GM13976 (cell line): ENCODE data around the gene ADTRP.
"Not testable (repeated sequence)": the region's sequence is repeated elsewhere in the genome, so short reads cannot be mapped to it uniquely, and the experiment has no call there.

Experiments
- DNase-seq: peaks from one replicate; pipeline ENCODE4 v3.0.0; 2012; ENCODE audit warnings: low spot score
- CTCF ChIP-seq: IDR thresholded peaks from 2 replicates; pipeline ENCODE4 v1.5.1; 2012; ENCODE audit warnings: borderline replicate concordance, mild to moderate bottlenecking; ENCODE audit not compliant: insufficient read depth; ENCODE audit errors: extremely low read depth, missing control alignments, control extremely low read depth
- in situ Hi-C: fragments of 300-500 bp; cut with MboI; formaldehyde crosslinking; loops from one replicate; pipeline ENCODE4 v1.12.0; 2022; ENCODE audit warnings: low sequenced_read_pairs, mixed read lengths, inconsistent platforms; ENCODE audit not compliant: unreplicated experiment

ADTRP gene

GRCh38 chr6:11702089-11702488 is 76.5 kb downstream of the ADTRP start:
- no peak for DNase-seq
- in situ Hi-C loops: loop anchor here (25.0 kb wide), 1 partner anchor 310 kb away; the partner anchor contains the start of gene HIVEP1
- no peak for TF ChIP-seq CTCF

GRCh38 chr6:11701573-11701972 is 77.0 kb downstream of the ADTRP start:
- DNase-seq: no peak

GRCh38 chr6:11700118-11700718 is 78.4 kb downstream of the ADTRP start:
- no peak for TF ChIP-seq CTCF
- DNase-seq: no peak
- in situ Hi-C loops: loop anchor here (25.0 kb wide), 1 partner anchor 312 kb away; the partner anchor contains the start of gene HIVEP1

More at GRCh38 chr6:11701573-11701972, 77.0 kb downstream of the ADTRP start:
- no peak for TF ChIP-seq CTCF
- in situ Hi-C loops: loop anchor here (25.0 kb wide), 1 partner anchor 311 kb away; the partner anchor contains the start of gene HIVEP1

- in situ Hi-C loops: no loop called here
- TF ChIP-seq CTCF: no peak
- no peak for DNase-seq
Measured at GRCh38 chr6:11699576-11699975, 79.0 kb downstream of the ADTRP start.

GRCh38 chr6:11692451-11693376 is 85.9 kb downstream of the ADTRP start:
- in situ Hi-C loops: no loop called here
- TF ChIP-seq CTCF: no peak
- no peak for DNase-seq

GRCh38 chr6:11689847-11690246 is 88.8 kb downstream of the ADTRP start:
- TF ChIP-seq CTCF: no peak
- no peak for DNase-seq
- in situ Hi-C loops: no loop called here

GRCh38 chr6:11689400-11689799 is 89.2 kb downstream of the ADTRP start:
- in situ Hi-C loops, DNase-seq: not testable (repeated sequence)
